Stimulated activated CD8-positive, alpha-beta memory T cell treated with anti-CD3 and anti-CD28 coated beads, Interleukin-12 subunit alpha, Interleukin-12 subunit beta, amount 100 ng/mL, for 1 hour (primary cell): Measurements from ENCODE around the gene MYLK.
"Not testable (repeated sequence)": the region's sequence is repeated elsewhere in the genome, so short reads cannot be mapped to it uniquely, and the experiment has no call there.

Source experiments
- DNase-seq: peaks from one replicate; pipeline ENCODE4 v3.0.0-alpha.2; 2020; ENCODE audit warnings: low read depth

The MYLK gene, protein sequence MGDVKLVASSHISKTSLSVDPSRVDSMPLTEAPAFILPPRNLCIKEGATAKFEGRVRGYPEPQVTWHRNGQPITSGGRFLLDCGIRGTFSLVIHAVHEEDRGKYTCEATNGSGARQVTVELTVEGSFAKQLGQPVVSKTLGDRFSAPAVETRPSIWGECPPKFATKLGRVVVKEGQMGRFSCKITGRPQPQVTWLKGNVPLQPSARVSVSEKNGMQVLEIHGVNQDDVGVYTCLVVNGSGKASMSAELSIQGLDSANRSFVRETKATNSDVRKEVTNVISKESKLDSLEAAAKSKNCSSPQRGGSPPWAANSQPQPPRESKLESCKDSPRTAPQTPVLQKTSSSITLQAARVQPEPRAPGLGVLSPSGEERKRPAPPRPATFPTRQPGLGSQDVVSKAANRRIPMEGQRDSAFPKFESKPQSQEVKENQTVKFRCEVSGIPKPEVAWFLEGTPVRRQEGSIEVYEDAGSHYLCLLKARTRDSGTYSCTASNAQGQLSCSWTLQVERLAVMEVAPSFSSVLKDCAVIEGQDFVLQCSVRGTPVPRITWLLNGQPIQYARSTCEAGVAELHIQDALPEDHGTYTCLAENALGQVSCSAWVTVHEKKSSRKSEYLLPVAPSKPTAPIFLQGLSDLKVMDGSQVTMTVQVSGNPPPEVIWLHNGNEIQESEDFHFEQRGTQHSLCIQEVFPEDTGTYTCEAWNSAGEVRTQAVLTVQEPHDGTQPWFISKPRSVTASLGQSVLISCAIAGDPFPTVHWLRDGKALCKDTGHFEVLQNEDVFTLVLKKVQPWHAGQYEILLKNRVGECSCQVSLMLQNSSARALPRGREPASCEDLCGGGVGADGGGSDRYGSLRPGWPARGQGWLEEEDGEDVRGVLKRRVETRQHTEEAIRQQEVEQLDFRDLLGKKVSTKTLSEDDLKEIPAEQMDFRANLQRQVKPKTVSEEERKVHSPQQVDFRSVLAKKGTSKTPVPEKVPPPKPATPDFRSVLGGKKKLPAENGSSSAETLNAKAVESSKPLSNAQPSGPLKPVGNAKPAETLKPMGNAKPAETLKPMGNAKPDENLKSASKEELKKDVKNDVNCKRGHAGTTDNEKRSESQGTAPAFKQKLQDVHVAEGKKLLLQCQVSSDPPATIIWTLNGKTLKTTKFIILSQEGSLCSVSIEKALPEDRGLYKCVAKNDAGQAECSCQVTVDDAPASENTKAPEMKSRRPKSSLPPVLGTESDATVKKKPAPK (N-terminal part only)

DNA sequence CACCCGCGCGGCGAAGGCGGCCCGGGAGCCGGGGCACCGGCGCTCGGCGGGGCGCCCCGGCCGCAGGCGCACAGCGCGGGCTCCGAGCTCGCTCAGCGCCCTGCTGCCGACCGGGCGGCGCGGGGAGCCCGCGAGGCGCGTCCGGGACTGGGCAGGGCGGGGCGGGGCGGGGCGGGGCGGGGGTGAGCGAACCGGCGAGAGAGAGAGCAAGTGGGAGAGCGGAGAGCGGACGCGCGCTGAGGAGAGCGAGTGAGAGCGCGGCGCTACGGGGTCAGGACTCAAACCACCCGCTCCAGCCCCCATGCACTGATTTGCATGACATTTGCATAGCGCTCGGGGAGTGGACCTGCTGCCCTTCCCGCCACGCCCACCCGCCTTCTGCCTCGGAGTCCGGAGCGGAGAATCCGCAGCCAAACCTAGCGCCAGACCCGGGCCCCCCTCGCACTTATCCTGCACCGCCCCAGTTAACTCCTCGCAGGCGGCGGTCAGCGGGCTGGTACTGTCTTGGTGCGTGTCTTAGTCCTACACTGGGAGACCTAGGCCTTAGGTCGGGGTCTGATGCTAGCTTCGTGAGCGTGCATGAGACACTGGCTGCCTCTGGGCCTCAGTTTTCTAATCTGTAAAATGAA lies at the start of gene MYLK:
MYLK (minus strand) TSS at position 130 of the 629 bp plus-strand sequence. CDS start 90,491 bp downstream, outside the sequence.
- DNase-seq: no peak

- DNase-seq: no peak
Measured at GRCh38 chr3:123930445-123930844, 46.3 kb upstream of the MYLK start.

DNA sequence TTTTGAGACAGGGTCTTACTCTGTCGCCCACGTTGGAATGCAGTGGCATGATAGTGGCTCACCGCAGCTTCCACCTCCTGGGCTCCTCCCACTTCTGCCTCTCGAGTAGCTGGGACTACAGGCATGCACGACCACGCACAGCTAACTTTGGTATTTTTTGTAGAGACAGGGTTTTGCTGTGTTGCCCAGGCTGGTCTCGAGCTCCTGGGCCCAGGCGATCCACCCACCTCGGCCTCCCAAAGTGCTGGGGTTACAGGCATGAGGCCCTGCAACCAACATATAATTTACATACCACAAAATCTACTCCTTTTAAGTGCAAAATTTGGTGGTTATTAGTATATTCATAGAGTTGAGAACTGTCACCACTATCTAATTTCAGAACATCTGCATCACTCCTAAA lies 45.2 kb upstream of the MYLK start:
- no peak for DNase-seq

DNA sequence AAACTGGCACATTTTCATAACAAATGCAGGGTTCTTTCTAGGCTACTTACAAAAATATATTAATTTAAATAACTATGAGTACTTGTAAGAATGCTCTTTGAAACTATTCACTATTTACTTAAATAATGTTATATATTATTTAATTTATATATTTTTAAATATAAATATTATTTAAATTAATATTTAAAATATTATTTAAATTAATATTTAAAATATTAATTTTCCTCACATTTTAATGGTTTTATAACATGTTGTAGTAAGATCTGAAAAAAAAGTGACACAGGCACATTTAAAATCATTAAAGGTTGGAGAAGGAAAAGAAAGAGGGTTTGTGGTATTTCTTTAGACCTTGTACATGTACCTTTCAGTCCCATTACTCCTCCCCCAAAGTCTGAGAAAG lies 42.3 kb upstream of the MYLK start:
- DNase-seq: no peak

- DNase-seq: no peak
Measured at GRCh38 chr3:123920868-123921267, 36.7 kb upstream of the MYLK start.

- no peak for DNase-seq
Measured at GRCh38 chr3:123920383-123920782, 36.3 kb upstream of the MYLK start.

DNA sequence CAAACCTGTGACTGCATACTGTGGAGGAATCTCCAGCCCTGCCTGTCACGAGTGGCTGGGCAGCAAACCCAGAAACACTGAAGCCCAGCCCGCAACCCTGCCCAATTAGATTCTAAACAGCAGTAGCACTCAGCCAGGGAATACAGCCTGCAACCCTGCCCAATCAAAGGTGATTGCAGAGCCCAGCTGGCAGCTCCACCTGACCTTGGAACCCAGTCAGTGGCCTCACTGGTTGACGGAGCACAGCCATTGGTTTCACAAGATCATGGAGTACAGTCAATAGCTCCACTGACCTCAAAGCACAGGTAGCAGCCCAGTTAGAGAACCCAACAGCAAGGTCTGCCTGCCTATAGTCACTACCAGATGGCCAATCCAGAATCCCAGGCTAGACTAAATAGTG lies 35.2 kb upstream of the MYLK start:
- DNase-seq: no peak

GRCh38 chr3:123914829-123915228 lies 30.7 kb upstream of the MYLK start:
- DNase-seq: no peak

DNA sequence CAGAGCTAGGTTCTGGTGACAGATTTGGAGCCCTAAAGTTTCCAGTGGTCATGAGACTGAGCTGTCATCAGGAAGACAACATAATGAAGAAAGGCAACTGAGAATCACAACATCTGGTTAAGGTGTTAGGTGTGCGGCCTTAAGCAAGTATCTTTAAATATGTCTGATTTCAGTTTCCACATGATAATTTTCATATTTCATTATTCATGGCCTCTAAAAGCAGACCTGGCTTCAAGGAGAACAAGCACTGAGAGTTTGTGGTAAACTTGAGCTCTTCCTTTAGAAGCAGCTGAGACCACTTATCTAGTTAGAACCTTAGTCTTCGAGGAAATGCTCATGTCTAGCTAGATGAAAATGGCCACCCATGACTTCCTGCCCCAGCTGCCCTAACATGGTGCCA lies 25.7 kb upstream of the MYLK start:
- no peak for DNase-seq

GRCh38 chr3:123907720-123908119 lies 23.6 kb upstream of the MYLK start:
- DNase-seq: no peak

- no peak for DNase-seq
Measured at GRCh38 chr3:123899300-123899865, 15.3 kb upstream of the MYLK start.

- no peak for DNase-seq
Measured at GRCh38 chr3:123893012-123893411, 8.9 kb upstream of the MYLK start.

GRCh38 chr3:123892195-123892594 lies 8.1 kb upstream of the MYLK start:
- DNase-seq: no peak

- DNase-seq: not testable (repeated sequence)
Measured at GRCh38 chr3:123890991-123891390, 6.9 kb upstream of the MYLK start.

- not testable (repeated sequence) for DNase-seq
Measured at GRCh38 chr3:123890162-123890561, 6.0 kb upstream of the MYLK start.

- no peak for DNase-seq
Measured at GRCh38 chr3:123884993-123885392, 861 bp upstream of the MYLK start.

DNA sequence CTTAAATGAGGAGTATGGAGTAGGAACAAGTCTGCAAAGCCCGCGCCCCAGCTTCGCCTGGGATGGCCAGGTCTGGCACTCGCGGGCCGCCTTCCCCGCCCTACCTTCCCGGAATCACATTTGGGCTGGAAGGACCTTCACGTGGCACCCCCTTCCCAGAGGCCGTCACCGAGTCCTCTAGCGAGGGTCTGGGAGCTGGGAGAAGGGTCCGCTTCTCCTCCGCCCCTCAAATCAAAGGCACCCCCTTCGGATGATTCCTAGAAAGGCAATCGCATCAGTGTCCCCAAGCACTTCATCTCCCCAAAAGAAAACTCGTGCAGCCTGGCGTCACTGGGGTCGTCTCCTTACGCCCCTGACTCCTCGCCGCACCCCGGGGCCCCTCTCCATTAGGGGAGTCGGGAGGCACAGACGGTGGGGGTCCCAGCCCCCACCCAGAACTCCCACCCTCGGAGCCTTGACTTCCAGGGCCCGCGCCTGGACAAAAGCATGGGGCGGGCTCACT lies 380 bp downstream of the MYLK start:
- no peak for DNase-seq

DNA sequence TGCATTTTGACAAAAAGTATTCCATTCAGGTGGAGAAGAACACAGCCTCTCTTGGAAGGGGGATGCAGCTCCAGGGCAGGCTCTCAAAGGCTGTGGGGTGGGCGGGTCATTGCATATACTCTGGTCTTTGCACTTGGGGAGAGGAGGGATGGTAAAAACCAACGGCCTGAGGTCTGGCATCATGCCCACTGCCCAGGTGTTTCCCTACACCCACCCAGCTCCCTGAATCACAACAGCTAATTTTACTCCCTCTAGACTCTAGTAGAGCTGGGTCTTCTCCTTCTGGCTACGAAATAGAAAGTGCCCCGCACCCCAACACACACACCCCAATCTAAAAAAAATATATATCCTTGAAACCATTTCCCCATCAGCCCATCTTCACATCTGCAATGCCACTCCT lies 1.0 kb downstream of the MYLK start:
- no peak for DNase-seq

DNA sequence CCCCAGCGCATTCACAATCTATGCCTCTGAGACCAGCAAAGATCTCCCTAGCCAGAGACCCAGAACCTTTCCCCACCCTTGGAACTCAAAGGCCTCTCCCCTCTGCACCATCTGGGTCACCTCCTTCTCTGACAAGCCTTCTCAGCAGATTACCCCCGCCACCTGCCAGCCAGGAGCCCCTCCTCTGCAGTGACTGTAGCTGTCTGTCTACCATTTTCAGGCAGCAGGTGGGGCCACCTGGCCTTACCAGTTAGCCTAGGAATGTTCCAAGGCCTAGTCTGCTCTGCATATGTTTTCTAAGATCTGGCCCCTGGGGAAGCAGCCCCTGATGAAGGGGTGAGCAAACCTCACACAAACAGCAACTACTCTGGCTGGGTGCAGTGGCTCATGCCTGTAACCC lies 2.4 kb downstream of the MYLK start:
- DNase-seq: no peak

GRCh38 chr3:123880998-123881561 lies 3.1 kb downstream of the MYLK start:
- no peak for DNase-seq

- no peak for DNase-seq
Measured at GRCh38 chr3:123878807-123879206, 5.3 kb downstream of the MYLK start.
